NCI-H2029 treated with DMSO at 0.1 percent for 48 hours (cell line): ENCODE measurements around the gene OTOG.
A peak's percentile ranks its signal among the peaks of the same experiment; 100 is the strongest.

Experiments used
- DNase-seq: peaks from one replicate; lab custom pipeline; 2025; lab: John Stamatoyannopoulos, UW

OTOG gene, protein sequence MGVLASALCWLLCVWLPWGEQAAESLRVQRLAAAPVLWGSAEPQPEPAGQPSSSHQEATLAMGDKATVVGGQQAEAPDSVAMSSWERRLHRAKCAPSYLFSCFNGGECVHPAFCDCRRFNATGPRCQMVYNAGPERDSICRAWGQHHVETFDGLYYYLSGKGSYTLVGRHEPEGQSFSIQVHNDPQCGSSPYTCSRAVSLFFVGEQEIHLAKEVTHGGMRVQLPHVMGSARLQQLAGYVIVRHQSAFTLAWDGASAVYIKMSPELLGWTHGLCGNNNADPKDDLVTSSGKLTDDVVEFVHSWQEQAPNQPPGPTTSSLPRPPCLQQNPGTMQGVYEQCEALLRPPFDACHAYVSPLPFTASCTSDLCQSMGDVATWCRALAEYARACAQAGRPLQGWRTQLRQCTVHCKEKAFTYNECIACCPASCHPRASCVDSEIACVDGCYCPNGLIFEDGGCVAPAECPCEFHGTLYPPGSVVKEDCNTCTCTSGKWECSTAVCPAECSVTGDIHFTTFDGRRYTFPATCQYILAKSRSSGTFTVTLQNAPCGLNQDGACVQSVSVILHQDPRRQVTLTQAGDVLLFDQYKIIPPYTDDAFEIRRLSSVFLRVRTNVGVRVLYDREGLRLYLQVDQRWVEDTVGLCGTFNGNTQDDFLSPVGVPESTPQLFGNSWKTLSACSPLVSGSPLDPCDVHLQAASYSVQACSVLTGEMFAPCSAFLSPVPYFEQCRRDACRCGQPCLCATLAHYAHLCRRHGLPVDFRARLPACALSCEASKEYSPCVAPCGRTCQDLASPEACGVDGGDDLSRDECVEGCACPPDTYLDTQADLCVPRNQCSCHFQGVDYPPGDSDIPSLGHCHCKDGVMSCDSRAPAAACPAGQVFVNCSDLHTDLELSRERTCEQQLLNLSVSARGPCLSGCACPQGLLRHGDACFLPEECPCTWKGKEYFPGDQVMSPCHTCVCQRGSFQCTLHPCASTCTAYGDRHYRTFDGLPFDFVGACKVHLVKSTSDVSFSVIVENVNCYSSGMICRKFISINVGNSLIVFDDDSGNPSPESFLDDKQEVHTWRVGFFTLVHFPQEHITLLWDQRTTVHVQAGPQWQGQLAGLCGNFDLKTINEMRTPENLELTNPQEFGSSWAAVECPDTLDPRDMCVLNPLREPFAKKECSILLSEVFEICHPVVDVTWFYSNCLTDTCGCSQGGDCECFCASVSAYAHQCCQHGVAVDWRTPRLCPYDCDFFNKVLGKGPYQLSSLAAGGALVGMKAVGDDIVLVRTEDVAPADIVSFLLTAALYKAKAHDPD (N-terminal part only)

GRCh38 chr11:17547051-17547577 is at the start of gene OTOG:
Gene OTOG, plus strand, starts transcription at chr11:17547259. Its CDS starts 114 bp downstream, at chr11:17547373.
- peak; percentile 46 for DNase-seq

DNA sequence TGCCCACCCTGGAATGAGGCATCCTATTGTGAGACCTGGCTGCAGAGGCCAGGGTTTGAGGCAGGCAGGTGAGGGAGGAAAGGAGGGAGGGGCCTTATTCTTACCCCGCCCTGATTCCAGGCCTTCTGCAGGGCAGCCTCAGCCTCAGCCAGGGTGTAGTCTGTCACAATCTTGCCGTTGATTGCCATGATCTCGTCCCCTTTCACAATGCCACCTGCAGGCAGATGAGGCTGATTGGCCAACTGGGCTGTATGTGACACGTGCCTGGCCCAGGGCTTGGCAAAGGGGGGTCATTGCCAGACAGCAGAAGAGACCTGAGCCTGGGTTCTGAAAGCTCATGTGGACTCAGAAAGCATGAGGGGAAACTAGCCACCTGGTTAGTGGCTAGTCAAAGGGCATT is 49.0 kb upstream of the OTOG start:
- DNase-seq = peak; percentile 57

DNA sequence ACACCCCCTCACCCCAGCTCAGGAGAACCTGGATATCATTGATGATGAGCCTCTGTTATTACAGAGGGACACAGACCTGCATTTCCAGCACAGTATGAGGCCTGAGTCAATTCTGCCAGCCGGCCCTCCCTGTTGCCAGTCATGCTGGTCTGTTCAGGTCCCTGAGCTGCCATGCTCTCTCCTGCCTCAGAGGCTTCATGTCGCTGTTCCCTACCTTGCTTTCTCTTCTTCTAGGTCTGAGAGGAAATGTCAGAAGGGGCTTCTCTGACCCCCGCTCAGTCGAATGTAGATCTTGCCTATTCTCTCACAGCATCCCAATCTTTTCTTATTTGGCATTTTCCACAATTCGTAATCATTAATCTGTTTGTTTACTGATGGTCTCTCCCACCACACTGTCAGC is 48.6 kb upstream of the OTOG start:
- no peak for DNase-seq

- no peak for DNase-seq
Measured at GRCh38 chr11:17500673-17501072, 46.4 kb upstream of the OTOG start.

DNA sequence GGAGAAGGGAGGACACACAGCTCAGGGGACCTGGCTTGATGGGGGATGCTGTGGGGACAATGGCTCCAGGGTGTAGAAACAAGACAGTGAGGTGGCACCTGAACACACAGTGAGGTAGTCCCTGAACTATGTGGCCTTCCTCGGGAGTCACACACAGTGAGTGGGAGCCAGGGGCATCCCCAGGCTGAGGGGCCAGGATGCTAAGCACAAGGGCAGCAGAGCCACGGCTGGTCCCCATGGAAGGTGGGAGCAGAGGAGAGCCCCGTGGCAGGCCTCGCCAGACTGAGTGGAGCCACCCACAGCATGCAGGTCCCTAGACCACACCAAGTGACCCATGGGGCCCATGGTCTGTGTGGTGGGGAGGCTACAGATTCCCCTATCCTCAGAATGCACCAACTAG is 44.4 kb upstream of the OTOG start:
- no peak for DNase-seq

DNA sequence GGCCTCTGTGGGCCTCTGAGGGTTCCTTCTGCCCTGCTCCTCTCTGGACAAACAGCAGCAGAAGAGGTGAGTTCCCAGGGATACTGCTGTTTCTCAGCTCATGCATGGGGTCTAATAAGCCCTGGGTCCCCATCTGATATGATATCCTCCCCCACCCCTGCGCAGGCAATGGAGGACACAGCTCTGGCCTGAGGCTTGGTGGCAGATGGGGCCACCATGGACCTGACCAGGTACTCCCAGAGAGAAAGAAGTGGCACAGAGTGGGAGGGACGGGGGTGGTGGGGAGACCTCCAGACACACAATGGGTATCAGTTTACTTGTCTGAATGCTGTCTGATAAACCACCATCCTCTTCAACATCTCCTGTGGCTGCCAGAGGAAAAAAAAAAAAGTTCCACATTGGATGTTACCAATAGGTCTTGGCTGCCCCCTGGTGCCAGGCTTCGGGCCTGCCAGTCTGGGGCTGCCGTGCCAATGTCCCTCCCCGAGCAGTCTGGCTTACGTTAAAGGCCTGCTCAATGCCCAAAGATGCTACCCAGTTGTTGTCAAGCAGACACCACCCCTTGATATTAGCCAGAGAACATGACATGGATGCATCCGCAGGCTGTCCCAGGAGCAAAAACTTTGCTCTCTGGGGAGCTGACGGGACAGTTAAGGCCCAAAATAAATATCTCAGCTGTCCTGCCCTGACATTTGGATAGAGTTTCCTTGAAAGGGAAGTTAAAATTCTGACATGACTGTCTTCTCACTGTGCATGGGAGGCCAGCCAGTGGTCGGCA is 42.5 kb upstream of the OTOG start:
- peak; percentile 51 for DNase-seq

GRCh38 chr11:17505146-17505545 is 41.9 kb upstream of the OTOG start:
- no peak for DNase-seq

DNA sequence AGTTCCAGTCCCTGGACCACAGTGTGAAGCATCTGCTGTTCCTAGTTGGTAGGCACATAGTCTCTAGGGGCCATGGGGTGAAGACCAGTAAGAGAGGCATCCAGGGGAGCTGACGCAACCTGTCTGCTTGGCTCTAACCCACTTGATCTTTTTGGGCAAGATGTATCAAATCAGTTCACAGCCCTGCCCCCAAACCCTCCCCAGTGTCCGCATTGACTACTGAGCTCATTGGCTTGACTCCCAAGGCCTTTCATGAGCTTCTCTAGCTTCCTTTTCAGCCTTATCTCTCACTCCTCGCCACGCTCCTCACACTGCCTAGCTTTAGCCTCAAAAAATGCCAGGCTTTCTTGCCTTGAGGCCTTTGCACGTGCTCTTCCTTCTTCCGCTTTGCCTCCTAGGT is 40.7 kb upstream of the OTOG start:
- DNase-seq = no peak

GRCh38 chr11:17506942-17507341 is 40.1 kb upstream of the OTOG start:
- no peak for DNase-seq

GRCh38 chr11:17507773-17508172 is 39.3 kb upstream of the OTOG start:
- no peak for DNase-seq

DNA sequence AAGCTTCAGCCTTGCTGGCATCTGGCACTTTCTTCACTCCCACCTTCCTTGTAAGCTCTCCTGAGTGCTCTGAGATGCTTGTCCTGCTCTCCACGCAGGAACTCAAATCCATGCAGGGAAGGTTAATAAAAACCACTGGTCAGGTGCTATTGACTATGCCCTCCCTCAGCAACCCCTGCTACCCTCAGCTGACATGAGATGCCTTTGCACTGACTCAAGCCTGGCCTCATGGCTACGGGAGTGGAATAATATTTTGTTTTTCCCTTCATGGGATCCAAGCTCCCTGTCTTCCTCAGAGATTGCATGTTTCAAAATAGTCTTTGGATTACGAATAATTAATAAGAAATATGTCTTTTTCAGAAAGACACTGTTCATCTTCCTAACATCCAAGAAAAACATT is 38.8 kb upstream of the OTOG start:
- no peak for DNase-seq

- DNase-seq = no peak
Measured at GRCh38 chr11:17508791-17509190, 38.3 kb upstream of the OTOG start.

- no peak for DNase-seq
Measured at GRCh38 chr11:17510507-17511206, 36.4 kb upstream of the OTOG start.

DNA sequence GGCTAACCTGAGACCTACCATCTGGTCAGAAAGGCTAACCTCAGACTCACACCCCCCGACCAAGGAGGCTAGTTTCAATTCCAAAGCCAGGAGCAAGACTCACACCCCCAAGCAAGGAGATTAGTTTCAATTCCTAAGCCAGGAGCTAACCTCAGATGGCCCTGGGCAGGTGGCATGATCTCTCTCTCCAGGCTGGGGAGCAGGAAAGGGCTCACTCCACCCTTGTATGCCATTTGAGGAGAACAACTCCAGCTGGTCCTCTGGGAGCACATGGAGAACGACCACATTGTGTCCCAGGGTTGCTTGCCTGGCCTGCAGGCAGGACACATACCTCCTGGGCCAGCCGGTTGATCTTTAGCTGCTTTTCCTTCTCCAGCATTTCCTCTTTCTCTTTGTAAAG is 35.5 kb upstream of the OTOG start:
- DNase-seq = no peak

DNA sequence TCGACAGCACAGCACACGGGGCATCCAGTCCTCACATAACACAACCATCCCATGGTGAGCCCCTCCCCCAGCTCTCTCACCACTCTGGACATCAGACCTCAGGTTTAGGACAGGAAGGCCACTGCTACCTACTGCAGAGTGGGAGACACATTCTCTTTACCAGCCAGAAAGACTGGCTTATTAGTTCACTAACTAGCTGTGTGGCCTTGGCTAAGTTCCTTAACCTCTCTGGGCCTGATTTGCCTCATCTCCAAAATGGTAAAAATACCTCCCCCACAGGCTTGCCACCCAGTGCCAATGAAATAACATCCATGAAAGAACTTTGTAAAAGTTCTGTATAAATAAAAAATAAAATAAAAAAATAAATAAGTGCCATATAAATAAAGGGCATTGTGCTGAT is 35.0 kb upstream of the OTOG start:
- DNase-seq = no peak

DNA sequence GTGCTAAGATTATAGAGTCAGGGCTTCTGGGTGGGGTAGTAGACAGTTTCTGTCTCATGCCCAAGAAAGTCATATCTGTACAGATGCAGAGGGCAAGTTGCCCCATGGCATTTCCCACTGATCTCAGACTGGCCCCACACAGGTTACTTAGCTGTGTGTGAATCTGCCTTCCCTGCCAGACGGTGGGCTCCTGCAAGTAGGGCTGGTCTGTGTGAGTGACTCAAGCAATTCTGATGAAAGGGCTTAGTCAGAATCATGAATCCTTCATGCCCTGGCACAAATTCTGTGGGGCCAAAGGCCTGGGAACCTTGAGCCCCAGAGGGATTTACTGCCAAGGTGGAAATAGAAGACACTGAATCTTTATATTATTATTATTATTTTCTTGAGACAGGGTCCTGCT is 33.2 kb upstream of the OTOG start:
- no peak for DNase-seq

- DNase-seq = no peak
Measured at GRCh38 chr11:17514476-17514875, 32.6 kb upstream of the OTOG start.

DNA sequence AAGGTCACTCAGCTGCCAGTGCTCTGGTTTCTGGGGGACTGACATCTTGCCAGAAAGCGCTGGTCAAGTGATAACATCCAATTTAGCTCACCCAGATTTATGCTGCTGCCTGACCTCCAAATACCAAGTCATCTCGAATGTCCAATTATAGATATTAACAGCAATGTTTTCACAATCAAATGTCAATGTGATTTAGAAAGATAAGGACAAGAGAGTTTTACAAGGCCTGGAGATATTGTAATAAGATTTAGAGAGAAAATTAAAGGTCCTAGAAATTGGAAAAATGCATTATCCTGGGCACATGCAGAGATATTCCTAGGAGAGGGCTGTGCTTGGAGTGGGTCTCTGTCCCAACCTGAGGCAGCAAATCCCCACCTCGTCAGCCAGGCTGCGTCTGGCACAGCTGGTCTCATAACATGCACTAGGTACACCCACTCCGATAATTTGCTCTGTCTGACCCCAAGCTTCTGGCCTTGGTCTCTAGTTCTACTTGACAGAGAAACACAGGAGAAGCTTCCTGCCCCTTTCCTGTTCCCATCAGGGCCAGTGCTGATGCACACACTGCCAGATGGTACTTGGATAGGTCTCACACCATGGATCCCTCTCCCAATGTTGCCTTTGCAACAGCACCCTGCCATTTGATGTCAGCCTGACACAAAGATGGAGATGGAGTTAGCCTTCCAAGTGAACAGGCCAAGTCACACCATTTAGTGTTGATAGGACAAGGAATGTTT is 31.4 kb upstream of the OTOG start:
- DNase-seq = no peak

GRCh38 chr11:17516551-17517150 is 30.4 kb upstream of the OTOG start:
- no peak for DNase-seq

DNA sequence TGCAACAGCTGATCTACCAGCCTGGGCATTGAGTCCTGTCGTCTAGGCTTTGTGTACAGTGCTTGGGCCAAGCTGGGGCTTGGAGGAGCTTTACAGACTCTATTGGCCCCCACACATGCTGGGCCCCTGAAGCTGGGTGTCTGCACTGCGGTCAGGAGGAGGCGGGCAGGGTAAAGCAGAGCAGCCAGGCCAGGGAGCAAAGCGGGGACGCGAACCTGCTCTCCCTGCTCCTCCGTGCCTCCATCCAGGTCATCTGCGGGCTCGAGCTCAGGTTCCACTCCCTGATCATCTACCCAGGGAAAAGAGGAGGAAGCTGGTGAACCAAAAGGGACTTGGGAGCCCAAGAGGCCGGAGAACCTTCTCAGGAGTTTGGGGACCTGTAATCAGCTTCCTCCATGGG is 29.9 kb upstream of the OTOG start:
- DNase-seq = no peak
